Body of pancreas (tissue), 4 donors: ENCODE data around the gene UNCX.

ENCODE experiments used
- CTCF ChIP-seq, 7 experiments: fragments of 450-650 bp in 4 of 7; fragments of 200-600 bp in 3 of 7; sonication (generic) in 3 of 7; IDR thresholded peaks; one replicate each; pipeline ENCODE4 v1.5.1; 2016 to 2019; ENCODE audit warnings: antibody characterized with exemption in 7 of 7
- POLR2A ChIP-seq, 3 donors: fragments of 450-650 bp; IDR thresholded peaks; one replicate each; pipeline ENCODE4 v1.6.1; 2016; ENCODE audit warnings: antibody characterized with exemption in 3 of 3, mild to moderate bottlenecking in 2 of 3

- no peak for TF ChIP-seq CTCF (IDR thresholded peaks at IDR 0.05)
- no peak for TF ChIP-seq POLR2A (IDR thresholded peaks at IDR 0.05)
These were observed 45.5 kb upstream of the UNCX start for GRCh38 chr7:1187127-1187526.
